NB4 (cell line): ENCODE results near the gene PDZD2.

ENCODE experiments used
- DNase-seq: peaks from one replicate; pipeline ENCODE4 v3.0.0; 2010; ENCODE audit warnings: low read depth
- H3K4me3 ChIP-seq: one replicate; pipeline ENCODE4 v1.5.1; 2011; ENCODE audit warnings: mild to moderate bottlenecking, low read depth, low read length, moderate library complexity
- MAX ChIP-seq: IDR thresholded peaks from 2 replicates; pipeline ENCODE4 v1.6.1; 2011; ENCODE audit warnings: low read depth, low read length
- MYC ChIP-seq: IDR thresholded peaks from 2 replicates; pipeline ENCODE4 v1.6.1; 2011; ENCODE audit warnings: low read depth, low read length
- POLR2A ChIP-seq: IDR thresholded peaks from 2 replicates; pipeline ENCODE4 v1.6.1; 2011; ENCODE audit warnings: mild to moderate bottlenecking; ENCODE audit not compliant: insufficient read length; ENCODE audit errors: extremely low read depth
- TF ChIP-seq, protein P1 (sequence below): IDR thresholded peaks from one replicate; pipeline ENCODE4 v1.5.1; 2012; ENCODE audit warnings: low read depth, low read length

Gene PDZD2

GRCh38 chr5:31846934-31847333, 208.0 kb downstream of the PDZD2 start:
- TF ChIP-seq, protein P1, sequence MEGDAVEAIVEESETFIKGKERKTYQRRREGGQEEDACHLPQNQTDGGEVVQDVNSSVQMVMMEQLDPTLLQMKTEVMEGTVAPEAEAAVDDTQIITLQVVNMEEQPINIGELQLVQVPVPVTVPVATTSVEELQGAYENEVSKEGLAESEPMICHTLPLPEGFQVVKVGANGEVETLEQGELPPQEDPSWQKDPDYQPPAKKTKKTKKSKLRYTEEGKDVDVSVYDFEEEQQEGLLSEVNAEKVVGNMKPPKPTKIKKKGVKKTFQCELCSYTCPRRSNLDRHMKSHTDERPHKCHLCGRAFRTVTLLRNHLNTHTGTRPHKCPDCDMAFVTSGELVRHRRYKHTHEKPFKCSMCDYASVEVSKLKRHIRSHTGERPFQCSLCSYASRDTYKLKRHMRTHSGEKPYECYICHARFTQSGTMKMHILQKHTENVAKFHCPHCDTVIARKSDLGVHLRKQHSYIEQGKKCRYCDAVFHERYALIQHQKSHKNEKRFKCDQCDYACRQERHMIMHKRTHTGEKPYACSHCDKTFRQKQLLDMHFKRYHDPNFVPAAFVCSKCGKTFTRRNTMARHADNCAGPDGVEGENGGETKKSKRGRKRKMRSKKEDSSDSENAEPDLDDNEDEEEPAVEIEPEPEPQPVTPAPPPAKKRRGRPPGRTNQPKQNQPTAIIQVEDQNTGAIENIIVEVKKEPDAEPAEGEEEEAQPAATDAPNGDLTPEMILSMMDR = no peak
- no peak for TF ChIP-seq MAX
- no peak for TF ChIP-seq POLR2A
- no peak for TF ChIP-seq MYC
- DNase-seq = no peak
- H3K4me3 ChIP-seq = no peak overlapping the region

DNA sequence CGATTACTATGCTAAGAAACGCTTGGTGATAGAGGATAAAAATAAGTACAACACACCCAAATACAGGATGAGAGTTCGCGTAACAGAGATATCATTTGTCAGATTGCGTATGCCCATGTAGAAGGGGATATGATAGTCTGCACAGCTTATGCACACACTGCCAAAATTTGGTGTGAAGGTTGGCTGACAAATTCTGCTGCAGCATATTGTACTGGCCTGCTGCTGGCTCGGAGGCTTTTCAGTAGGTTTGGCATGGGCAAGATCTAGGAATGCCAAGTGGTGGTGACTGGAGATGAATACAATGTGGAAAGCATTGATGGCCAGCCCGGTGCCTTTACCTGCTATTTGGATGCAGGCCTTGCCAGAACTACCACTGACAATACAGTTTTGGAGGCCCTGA, 208.4 kb downstream of the PDZD2 start:
- no peak for DNase-seq
- no peak for TF ChIP-seq MAX
- TF ChIP-seq POLR2A = no peak
- TF ChIP-seq, protein P1 = no peak
- TF ChIP-seq MYC = no peak
- H3K4me3 ChIP-seq = no peak overlapping the region

GRCh38 chr5:31850981-31851689, 212.2 kb downstream of the PDZD2 start:
- TF ChIP-seq POLR2A = no peak
- TF ChIP-seq, protein P1 = no peak
- no peak for TF ChIP-seq MAX
- TF ChIP-seq MYC = no peak
- H3K4me3 ChIP-seq = no peak overlapping the region
- DNase-seq = no peak

DNA sequence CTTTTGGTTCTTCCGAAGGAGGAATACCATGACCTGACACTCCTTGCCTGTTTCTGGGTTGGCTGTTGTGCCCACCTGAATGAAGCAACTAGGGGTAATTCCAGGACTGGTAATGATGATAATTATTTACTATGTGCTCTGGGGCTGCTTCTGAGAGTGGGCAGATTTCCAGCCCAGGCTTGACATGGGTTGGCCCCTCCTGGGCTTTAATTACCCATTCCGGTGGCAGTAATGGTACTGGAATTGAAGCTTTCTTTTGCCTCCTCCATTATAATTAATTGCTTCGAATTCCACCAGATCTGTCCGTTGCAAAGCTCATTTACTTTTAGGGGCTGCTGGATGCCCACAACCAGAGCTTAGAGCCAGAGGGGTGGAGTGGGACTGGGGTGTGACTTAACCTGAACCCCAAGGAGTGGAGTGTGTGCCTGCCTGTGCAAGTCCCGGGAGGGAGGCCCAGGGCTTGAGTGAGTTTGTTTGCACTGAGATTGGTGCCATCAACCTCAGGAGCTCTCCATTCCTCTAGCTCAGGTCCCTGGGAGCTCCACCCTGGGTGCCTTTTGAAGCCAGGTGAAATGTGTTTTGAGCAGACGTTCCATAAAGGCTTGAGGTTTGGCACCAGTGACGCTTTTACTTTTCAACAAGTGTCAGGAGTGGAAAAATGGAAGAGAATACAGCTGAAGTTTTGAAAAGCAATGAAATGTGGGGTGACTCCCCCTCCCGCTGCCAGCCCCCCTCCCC, 214.6 kb downstream of the PDZD2 start:
- no peak for DNase-seq
- TF ChIP-seq MYC (no peak), POLR2A (no peak), MAX (no peak)
- TF ChIP-seq, protein P1 = no peak
- H3K4me3 ChIP-seq = no peak overlapping the region

- no peak for TF ChIP-seq MAX
- no peak for TF ChIP-seq MYC
- TF ChIP-seq, protein P1 = no peak
- TF ChIP-seq POLR2A = no peak
- no peak for DNase-seq
- no peak overlapping the region for H3K4me3 ChIP-seq
Measured at GRCh38 chr5:31854181-31855133, 215.5 kb downstream of the PDZD2 start.
